Chondrocyte (in vitro differentiated cells): Measurements from ENCODE around the gene IL1R2. TPM values are rescaled to one million over a fixed set of nuclear protein-coding genes. Genes with fewer than 3 reads are reported as not detected.
A peak's percentile ranks its signal among the peaks of the same experiment; 100 is the strongest.

ENCODE experiments used
- DNase-seq: peaks from one replicate; pipeline ENCODE4 v3.0.0; 2021; ENCODE audit warnings: mixed read lengths, low spot score
- H3K27ac Mint-ChIP-seq: one replicate; pipeline ENCODE4 v1.8.0; 2021; ENCODE audit warnings: mild to moderate bottlenecking, moderate library complexity, mixed read lengths; ENCODE audit not compliant: unreplicated experiment
- H3K27me3 Mint-ChIP-seq: 2 replicates; pipeline ENCODE4 v1.8.0; 2021; ENCODE audit warnings: low read depth, mixed read lengths
- H3K36me3 Mint-ChIP-seq: 2 replicates; pipeline ENCODE4 v1.8.0; 2021; ENCODE audit warnings: low read depth, mixed read lengths
- H3K4me1 Mint-ChIP-seq: 2 replicates; pipeline ENCODE4 v1.8.0; 2021; ENCODE audit warnings: low read depth, mild to moderate bottlenecking, mixed read lengths
- H3K4me3 Mint-ChIP-seq: one replicate; pipeline ENCODE4 v1.8.0; 2021; ENCODE audit warnings: mild to moderate bottlenecking, moderate library complexity, mixed read lengths; ENCODE audit not compliant: unreplicated experiment
- H3K9me3 Mint-ChIP-seq: 2 replicates; pipeline ENCODE4 v1.8.0; 2021; ENCODE audit warnings: low read depth, mixed read lengths
- total RNA-seq: library from RNA; stranded (reverse); gene quantifications from 3 replicates; pipeline ENCODE4 v1.2.1, GENCODE V29; 2021
- TF ChIP-seq, protein P1 (sequence below): fragments of 200-600 bp; sonication (generic); IDR thresholded peaks from 2 replicates; pipeline ENCODE4 v1.5.0; 2021; ENCODE audit warnings: antibody characterized with exemption, mild to moderate bottlenecking, moderate library complexity

Gene IL1R2
- total RNA-seq, 1 donor from 2014 or later: not detected

DNA sequence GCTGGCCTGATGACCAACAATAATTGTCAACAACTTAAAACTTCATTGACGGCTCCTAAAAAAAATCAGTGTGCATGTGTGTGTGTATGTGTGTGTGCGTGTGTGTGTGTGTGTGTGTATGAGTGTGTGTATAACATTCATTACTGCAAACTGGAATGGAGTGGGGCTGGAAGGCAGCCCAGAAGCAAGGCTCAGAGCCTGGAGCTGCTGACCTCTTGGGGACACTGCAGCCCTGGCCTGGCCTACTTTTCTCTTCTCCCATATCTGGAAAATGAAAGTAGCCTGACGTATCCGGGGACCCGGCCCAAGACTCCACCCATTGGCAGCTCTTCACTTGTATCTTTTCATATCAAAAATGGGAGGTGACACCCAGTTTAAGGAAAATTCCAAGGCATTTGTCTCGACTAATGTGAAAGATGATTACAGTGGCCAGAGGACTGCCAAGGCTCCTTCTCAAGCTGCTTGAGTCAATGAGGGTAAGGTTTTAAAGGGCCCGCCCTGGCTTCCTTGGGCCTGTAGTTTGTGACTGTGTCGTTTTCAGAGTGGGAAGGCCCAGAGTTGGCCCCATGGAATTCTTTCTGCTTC, 78.4 kb downstream of the IL1R2 start:
- Mint-ChIP-seq H3K4me3 (no peak overlapping the region), H3K36me3 (peaks cover 2% of the 10 kb centered on the region), H3K27me3 (no peaks in the 10 kb centered on the region), H3K27ac (peak overlapping the region; percentile 27), H3K4me1 (peaks cover 36% of the 10 kb centered on the region), H3K9me3 (peaks cover 3% of the 10 kb centered on the region)
- DNase-seq: no peak
- TF ChIP-seq, protein P1, sequence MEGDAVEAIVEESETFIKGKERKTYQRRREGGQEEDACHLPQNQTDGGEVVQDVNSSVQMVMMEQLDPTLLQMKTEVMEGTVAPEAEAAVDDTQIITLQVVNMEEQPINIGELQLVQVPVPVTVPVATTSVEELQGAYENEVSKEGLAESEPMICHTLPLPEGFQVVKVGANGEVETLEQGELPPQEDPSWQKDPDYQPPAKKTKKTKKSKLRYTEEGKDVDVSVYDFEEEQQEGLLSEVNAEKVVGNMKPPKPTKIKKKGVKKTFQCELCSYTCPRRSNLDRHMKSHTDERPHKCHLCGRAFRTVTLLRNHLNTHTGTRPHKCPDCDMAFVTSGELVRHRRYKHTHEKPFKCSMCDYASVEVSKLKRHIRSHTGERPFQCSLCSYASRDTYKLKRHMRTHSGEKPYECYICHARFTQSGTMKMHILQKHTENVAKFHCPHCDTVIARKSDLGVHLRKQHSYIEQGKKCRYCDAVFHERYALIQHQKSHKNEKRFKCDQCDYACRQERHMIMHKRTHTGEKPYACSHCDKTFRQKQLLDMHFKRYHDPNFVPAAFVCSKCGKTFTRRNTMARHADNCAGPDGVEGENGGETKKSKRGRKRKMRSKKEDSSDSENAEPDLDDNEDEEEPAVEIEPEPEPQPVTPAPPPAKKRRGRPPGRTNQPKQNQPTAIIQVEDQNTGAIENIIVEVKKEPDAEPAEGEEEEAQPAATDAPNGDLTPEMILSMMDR: no peak

GRCh38 chr2:102072741-102073140, 81.0 kb downstream of the IL1R2 start:
- DNase-seq: no peak

GRCh38 chr2:102073168-102073724, 81.5 kb downstream of the IL1R2 start:
- Mint-ChIP-seq H3K9me3 (no peaks in the 10 kb centered on the region), H3K27me3 (no peaks in the 10 kb centered on the region), H3K36me3 (no peaks in the 10 kb centered on the region), H3K4me3 (no peak overlapping the region), H3K4me1 (peaks cover 17% of the 10 kb centered on the region), H3K27ac (no peak overlapping the region)
- TF ChIP-seq, protein P1: no peak
- no peak for DNase-seq

More at GRCh38 chr2:102072741-102073140, 81.0 kb downstream of the IL1R2 start:
- TF ChIP-seq, protein P1: no peak
- Mint-ChIP-seq H3K9me3 (no peaks in the 10 kb centered on the region), H3K27me3 (no peaks in the 10 kb centered on the region), H3K4me3 (no peak overlapping the region), H3K36me3 (no peaks in the 10 kb centered on the region), H3K4me1 (peaks cover 17% of the 10 kb centered on the region), H3K27ac (no peak overlapping the region)

DNA sequence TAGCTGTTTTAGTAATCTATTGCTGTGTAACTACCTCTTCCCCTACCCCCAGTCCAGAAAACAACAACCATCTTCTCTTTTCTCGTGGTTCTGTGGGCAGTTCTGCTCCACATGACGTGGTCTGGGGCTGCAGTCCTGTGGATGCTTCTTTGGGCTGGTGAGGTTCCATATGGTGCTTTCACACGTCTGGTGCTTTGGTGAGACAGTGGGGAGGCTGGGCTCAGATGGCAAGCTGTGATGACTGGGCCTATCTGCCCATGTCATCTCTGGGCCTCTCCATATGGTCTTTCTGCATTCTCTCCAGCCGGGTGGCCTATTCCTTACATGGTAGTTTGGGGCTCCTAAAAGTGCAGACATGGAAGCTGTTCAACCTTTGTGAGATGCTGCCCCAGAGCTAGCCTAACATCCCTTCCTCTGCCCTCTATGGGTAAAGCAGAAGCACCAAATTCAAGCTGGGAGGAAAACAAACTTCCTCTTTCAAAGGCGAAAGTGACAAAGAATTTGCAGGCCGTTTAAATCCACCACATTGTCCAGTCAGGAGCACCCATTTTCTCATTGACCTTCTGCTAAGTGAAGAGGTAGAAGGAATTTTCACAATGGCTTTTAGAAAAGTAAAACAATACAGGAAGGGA, 82.5 kb downstream of the IL1R2 start:
- H3K4me3 Mint-ChIP-seq: no peak overlapping the region
- H3K9me3 Mint-ChIP-seq: no peaks in the 10 kb centered on the region
- H3K36me3 Mint-ChIP-seq: no peaks in the 10 kb centered on the region
- DNase-seq: no peak
- peaks cover 17% of the 10 kb centered on the region for H3K4me1 Mint-ChIP-seq
- TF ChIP-seq, protein P1: no peak
- H3K27ac Mint-ChIP-seq: no peak overlapping the region
- no peaks in the 10 kb centered on the region for H3K27me3 Mint-ChIP-seq

- Mint-ChIP-seq H3K27ac (no peak overlapping the region), H3K4me3 (no peak overlapping the region), H3K27me3 (no peaks in the 10 kb centered on the region), H3K4me1 (peaks cover 14% of the 10 kb centered on the region), H3K9me3 (no peaks in the 10 kb centered on the region), H3K36me3 (no peaks in the 10 kb centered on the region)
- DNase-seq: no peak
- TF ChIP-seq, protein P1: no peak
These were observed 83.7 kb downstream of the IL1R2 start for GRCh38 chr2:102075479-102075878.
